BJ (cell line): ENCODE results near the gene AHSP. TPM values are rescaled to one million over a fixed set of nuclear protein-coding genes. Genes with fewer than 3 reads are reported as not detected.
A peak's percentile ranks its signal among the peaks of the same experiment; 100 is the strongest.

Source experiments
- CTCF ChIA-PET: fragments of 350-600 bp; formaldehyde crosslinking; extraction: SDS; loops from one replicate; lab custom pipeline; 2021; ENCODE audit warnings: antibody characterized with exemption, inconsistent platforms; lab: Yijun Ruan, JAX
- POLR2A ChIA-PET: fragments of 300-600 bp; sonication (Branson Sonifier 250); formaldehyde crosslinking; extraction: SDS; loops from one replicate; lab custom pipeline; 2021; ENCODE audit warnings: antibody characterized with exemption; lab: Charles Lee
- DNase-seq: peaks from one replicate; pipeline ENCODE4 v3.0.0-alpha.2; 2011; ENCODE audit warnings: low read depth
- H3K27me3 ChIP-seq: 2 replicates; pipeline ENCODE4 v1.6.0; 2011; ENCODE audit warnings: low read length; ENCODE audit not compliant: control insufficient read depth, insufficient read depth
- H3K36me3 ChIP-seq: 2 replicates; pipeline ENCODE4 v1.5.1; 2011; ENCODE audit warnings: low read length; ENCODE audit not compliant: control insufficient read depth, insufficient read depth
- H3K4me3 ChIP-seq: 2 replicates; pipeline ENCODE4 v1.5.1; 2011; ENCODE audit warnings: low read depth, mild to moderate bottlenecking, control low read depth, low read length
- polyA plus RNA-seq: library from polyadenylated mRNA; depleted of rRNA; stranded (reverse); fragments of >200 nt; gene quantifications from 2 replicates; pipeline ENCODE4 v1.2.3, GENCODE V29; 2011
- TF ChIP-seq, protein P1 (sequence below): IDR thresholded peaks from 2 replicates; pipeline ENCODE4 v1.5.1; 2011; ENCODE audit warnings: low read depth, mild to moderate bottlenecking, control low read depth, inconsistent platforms, low read length, moderate library complexity; ENCODE audit not compliant: insufficient read depth

The AHSP gene
- polyA plus RNA-seq, 1 experiment = not detected

DNA sequence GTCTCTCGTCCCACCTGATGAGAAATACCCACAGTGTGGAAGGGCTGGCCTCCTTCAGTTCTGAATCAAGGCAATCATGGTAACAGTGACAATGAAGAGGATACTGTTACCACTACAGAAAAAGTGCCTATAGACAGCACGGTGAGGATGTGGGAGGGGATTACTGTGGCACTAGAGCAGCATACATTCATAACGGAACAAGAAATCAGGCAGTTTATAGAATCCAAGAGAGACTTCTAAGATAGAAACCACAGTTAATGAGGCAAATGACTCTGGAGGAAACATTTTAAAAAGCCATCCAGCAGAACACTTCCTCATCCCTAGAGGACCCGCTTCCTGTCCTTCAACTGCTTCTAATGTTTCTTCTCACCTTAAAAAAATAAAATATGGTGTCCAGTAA, 22.2 kb upstream of the AHSP start:
- H3K27me3 ChIP-seq = no peaks in the 10 kb centered on the region
- peaks cover 1% of the 10 kb centered on the region for H3K36me3 ChIP-seq
- TF ChIP-seq, protein P1, sequence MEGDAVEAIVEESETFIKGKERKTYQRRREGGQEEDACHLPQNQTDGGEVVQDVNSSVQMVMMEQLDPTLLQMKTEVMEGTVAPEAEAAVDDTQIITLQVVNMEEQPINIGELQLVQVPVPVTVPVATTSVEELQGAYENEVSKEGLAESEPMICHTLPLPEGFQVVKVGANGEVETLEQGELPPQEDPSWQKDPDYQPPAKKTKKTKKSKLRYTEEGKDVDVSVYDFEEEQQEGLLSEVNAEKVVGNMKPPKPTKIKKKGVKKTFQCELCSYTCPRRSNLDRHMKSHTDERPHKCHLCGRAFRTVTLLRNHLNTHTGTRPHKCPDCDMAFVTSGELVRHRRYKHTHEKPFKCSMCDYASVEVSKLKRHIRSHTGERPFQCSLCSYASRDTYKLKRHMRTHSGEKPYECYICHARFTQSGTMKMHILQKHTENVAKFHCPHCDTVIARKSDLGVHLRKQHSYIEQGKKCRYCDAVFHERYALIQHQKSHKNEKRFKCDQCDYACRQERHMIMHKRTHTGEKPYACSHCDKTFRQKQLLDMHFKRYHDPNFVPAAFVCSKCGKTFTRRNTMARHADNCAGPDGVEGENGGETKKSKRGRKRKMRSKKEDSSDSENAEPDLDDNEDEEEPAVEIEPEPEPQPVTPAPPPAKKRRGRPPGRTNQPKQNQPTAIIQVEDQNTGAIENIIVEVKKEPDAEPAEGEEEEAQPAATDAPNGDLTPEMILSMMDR = no peak
- no peak for DNase-seq
- H3K4me3 ChIP-seq = no peak overlapping the region
- ChIA-PET CTCF (no interaction called here), POLR2A (no interaction called here)

- ChIA-PET CTCF (interaction anchor here (1.0 to 1.1 kb wide), 3 partner anchors 35 to 202 kb away, joined by 3 to 4 read pairs (median 3); no protein-coding TSS in a partner anchor), POLR2A (interaction anchor here (1.0 kb wide), 1 partner anchor 21 kb away, joined by 3 read pairs; no protein-coding TSS in a partner anchor)
- Histone ChIP-seq H3K36me3 (no peaks in the 10 kb centered on the region; the same call in 1 of the 2 replicates), H3K4me3 (peak overlapping the region; percentile 84), H3K27me3 (no peaks in the 10 kb centered on the region)
- TF ChIP-seq, protein P1 = no peak
- DNase-seq = no peak
These were observed 20.1 kb upstream of the AHSP start for GRCh38 chr16:31507617-31507928.

- Histone ChIP-seq H3K36me3 (no peaks in the 10 kb centered on the region; the same call in 1 of the 2 replicates), H3K27me3 (no peaks in the 10 kb centered on the region), H3K4me3 (peak within 1 kb of the TSS; percentile 84)
- ChIA-PET POLR2A (interaction anchor here (0.8 to 1.0 kb wide), 2 partner anchors 21 to 36 kb away, joined by 3 read pairs; partner anchors contain the start of gene TGFB1I1), CTCF (interaction anchor here (0.7 to 1.1 kb wide), 3 partner anchors 11 to 201 kb away, joined by 3 read pairs; no protein-coding TSS in a partner anchor)
- TF ChIP-seq, protein P1 = no peak
- peak; percentile 31 for DNase-seq
These were observed 19.6 kb upstream of the AHSP start, which contains the start of gene RUSF1 for GRCh38 chr16:31507929-31508705. TSS of gene RUSF1 (minus strand) at chr16:31508391. CDS start at chr16:31508373, 18 bp downstream.

- no peak for DNase-seq
- Histone ChIP-seq H3K27me3 (no peaks in the 10 kb centered on the region), H3K4me3 (peak overlapping the region; percentile 84), H3K36me3 (no peaks in the 10 kb centered on the region; the same call in 1 of the 2 replicates)
- ChIA-PET POLR2A (interaction anchor here (0.8 to 1.0 kb wide), 2 partner anchors 20 to 37 kb away, joined by 3 read pairs; partner anchors contain the start of gene TGFB1I1), CTCF (interaction anchor here (0.7 kb wide), 1 partner anchor 11 kb away, joined by 3 read pairs; no protein-coding TSS in a partner anchor)
- TF ChIP-seq, protein P1 = no peak
These were observed 18.9 kb upstream of the AHSP start for GRCh38 chr16:31508706-31509195.

DNA sequence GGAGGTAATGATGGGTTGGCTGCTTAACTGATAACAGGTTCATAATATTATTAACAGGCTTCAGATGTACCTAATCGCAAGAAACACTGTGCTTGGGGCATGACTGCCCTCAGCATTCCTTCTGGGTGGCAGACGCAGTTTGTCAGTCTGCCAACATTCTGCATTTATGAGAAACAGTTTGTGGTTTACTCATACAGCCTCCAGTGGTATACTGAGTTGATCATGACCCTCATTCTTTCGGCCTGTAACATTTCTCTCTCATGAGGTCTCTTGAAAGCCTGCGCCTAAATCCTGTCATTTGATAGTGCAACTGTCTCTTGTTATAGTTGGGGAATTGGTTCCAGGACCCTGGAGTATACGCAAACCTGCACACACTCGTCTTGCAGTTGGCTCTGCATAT, 14.6 kb upstream of the AHSP start:
- peak; percentile 42 for DNase-seq
- TF ChIP-seq, protein P1 = no peak
- CTCF ChIA-PET = no interaction called here
- POLR2A ChIA-PET = no interaction called here
- Histone ChIP-seq H3K4me3 (no peak overlapping the region), H3K27me3 (peaks cover 1% of the 10 kb centered on the region; the same call in 1 of the 2 replicates), H3K36me3 (no peaks in the 10 kb centered on the region)
